HG02870 (cell line): ENCODE measurements around the gene CYB5D1.
"Not testable (repeated sequence)": the region's sequence is repeated elsewhere in the genome, so short reads cannot be mapped to it uniquely, and the experiment has no call there.

Source experiments
- ATAC-seq: cut with Tn5 transposase; IDR thresholded peaks from one replicate; pipeline ENCODE4 v1.9.1; 2021; ENCODE audit warnings: mild to moderate bottlenecking, moderate library complexity; ENCODE audit not compliant: unreplicated experiment

CYB5D1 gene

GRCh38 chr17:7857713-7858521 lies at the start of gene CYB5D1:
Gene CYB5D1, plus strand, starts transcription at chr17:7858003. Its CDS starts 132 bp downstream, at chr17:7858135.
- ATAC-seq: peak; percentile 38

GRCh38 chr17:7809086-7809790 lies 48.6 kb upstream of the CYB5D1 start:
- no peak for ATAC-seq

GRCh38 chr17:7809791-7810343 lies 47.9 kb upstream of the CYB5D1 start:
- ATAC-seq: not testable (repeated sequence)

GRCh38 chr17:7811251-7811650 lies 46.6 kb upstream of the CYB5D1 start:
- no peak for ATAC-seq

GRCh38 chr17:7814969-7815368 lies 42.8 kb upstream of the CYB5D1 start:
- no peak for ATAC-seq

GRCh38 chr17:7816926-7817642 lies 40.7 kb upstream of the CYB5D1 start:
- no peak for ATAC-seq

- no peak for ATAC-seq
Measured at GRCh38 chr17:7817643-7817964, 40.2 kb upstream of the CYB5D1 start.

- no peak for ATAC-seq
Measured at GRCh38 chr17:7818026-7818425, 39.8 kb upstream of the CYB5D1 start.

GRCh38 chr17:7818746-7819645 lies 38.8 kb upstream of the CYB5D1 start:
- ATAC-seq: no peak

- ATAC-seq: no peak
Measured at GRCh38 chr17:7820231-7820630, 37.6 kb upstream of the CYB5D1 start.

- no peak for ATAC-seq
Measured at GRCh38 chr17:7822126-7822525, 35.7 kb upstream of the CYB5D1 start.

- ATAC-seq: no peak
Measured at GRCh38 chr17:7823581-7824001, 34.2 kb upstream of the CYB5D1 start.

- no peak for ATAC-seq
Measured at GRCh38 chr17:7824021-7824924, 33.5 kb upstream of the CYB5D1 start.

- ATAC-seq: no peak
Measured at GRCh38 chr17:7825206-7825990, 32.4 kb upstream of the CYB5D1 start.

- no peak for ATAC-seq
Measured at GRCh38 chr17:7830616-7831015, 27.2 kb upstream of the CYB5D1 start.

- ATAC-seq: no peak
Measured at GRCh38 chr17:7831233-7831632, 26.6 kb upstream of the CYB5D1 start.

GRCh38 chr17:7832431-7832830 lies 25.4 kb upstream of the CYB5D1 start:
- ATAC-seq: no peak

- no peak for ATAC-seq
Measured at GRCh38 chr17:7833011-7833794, 24.6 kb upstream of the CYB5D1 start.
